Mesenchymal stem cell (in vitro differentiated cells and primary cell): ENCODE data around the gene ARG2. TPM values are rescaled to one million over a fixed set of nuclear protein-coding genes. Genes with fewer than 3 reads are reported as not detected.

Experiments
- small RNA-seq: library from polyadenylated mRNA; stranded (forward); fragments of <200 nt; extraction: miRNeasy Mini kit (QIAGEN cat#:217004); gene quantifications from one replicate; pipeline ENCODE3, GENCODE V24; 2013; ENCODE audit warnings: low read depth

Gene ARG2

Small RNA genes within 50 kb of the gene (small RNA-seq; reads per million reads assigned to genes)
- gene AL132640.3, result not detected
- not detected for gene RF00019
- not detected for gene RNA5SP386
